Activated CD4-positive, alpha-beta T cell treated with anti-CD3 and anti-CD28 coated beads for 36 hours (primary cell): Measurements from ENCODE around the gene RXRG. TPM values are rescaled to one million over a fixed set of nuclear protein-coding genes. Genes with fewer than 3 reads are reported as not detected.

Experiments used
- ATAC-seq: fragments of 200-7000 bp; cut with Tn5 transposase; one replicate; pipeline ENCODE4 v1.10.0; 2021; ENCODE audit warnings: mild to moderate bottlenecking, moderate library complexity
- CTCF ChIA-PET: fragments of 350-600 bp; sonication (Branson Sonifier 250); formaldehyde crosslinking; loops from one replicate; lab custom pipeline; 2021; ENCODE audit warnings: antibody characterized with exemption; lab: Charles Lee
- POLR2A ChIA-PET: fragments of 350-600 bp; sonication (Branson Sonifier 250); formaldehyde crosslinking; loops from one replicate; lab custom pipeline; 2021; ENCODE audit warnings: antibody characterized with exemption, inconsistent platforms; lab: Charles Lee
- DNase-seq: peaks from one replicate; pipeline ENCODE4 v3.0.0-alpha.2; 2020
- H3K27ac Mint-ChIP-seq: one replicate; pipeline ENCODE4 v1.8.0; 2021; ENCODE audit warnings: mixed read lengths
- H3K27me3 Mint-ChIP-seq: one replicate; pipeline ENCODE4 v1.8.0; 2021; ENCODE audit warnings: mixed read lengths
- H3K36me3 Mint-ChIP-seq: one replicate; pipeline ENCODE4 v1.8.0; 2021; ENCODE audit warnings: low read depth, mixed read lengths
- H3K4me1 Mint-ChIP-seq: one replicate; pipeline ENCODE4 v1.8.0; 2021; ENCODE audit warnings: mixed read lengths
- H3K4me3 Mint-ChIP-seq: one replicate; pipeline ENCODE4 v1.8.0; 2021; ENCODE audit warnings: mild to moderate bottlenecking, moderate library complexity, mixed read lengths
- H3K9me3 Mint-ChIP-seq: one replicate; pipeline ENCODE4 v1.8.0; 2021; ENCODE audit warnings: low read depth, mixed read lengths
- intact Hi-C, 2 experiments: fragments of 100-400 bp; cut with DNase I in 1 of 2; cut with micrococcal nuclease in 1 of 2; formaldehyde crosslinking; loops; one replicate each; pipeline versions ENCODE4 v1.14.2 to v1.15.1; 2022 to 2024; cut with DNase I, micrococcal nuclease
- total RNA-seq, 2 experiments: library from RNA; stranded (reverse); gene quantifications; one replicate each; pipeline ENCODE4 v1.2.3, GENCODE V29; 2021

Gene RXRG
- total RNA-seq, 2 experiments from 2014 or later = 0.16 TPM; not detected in 1

DNA sequence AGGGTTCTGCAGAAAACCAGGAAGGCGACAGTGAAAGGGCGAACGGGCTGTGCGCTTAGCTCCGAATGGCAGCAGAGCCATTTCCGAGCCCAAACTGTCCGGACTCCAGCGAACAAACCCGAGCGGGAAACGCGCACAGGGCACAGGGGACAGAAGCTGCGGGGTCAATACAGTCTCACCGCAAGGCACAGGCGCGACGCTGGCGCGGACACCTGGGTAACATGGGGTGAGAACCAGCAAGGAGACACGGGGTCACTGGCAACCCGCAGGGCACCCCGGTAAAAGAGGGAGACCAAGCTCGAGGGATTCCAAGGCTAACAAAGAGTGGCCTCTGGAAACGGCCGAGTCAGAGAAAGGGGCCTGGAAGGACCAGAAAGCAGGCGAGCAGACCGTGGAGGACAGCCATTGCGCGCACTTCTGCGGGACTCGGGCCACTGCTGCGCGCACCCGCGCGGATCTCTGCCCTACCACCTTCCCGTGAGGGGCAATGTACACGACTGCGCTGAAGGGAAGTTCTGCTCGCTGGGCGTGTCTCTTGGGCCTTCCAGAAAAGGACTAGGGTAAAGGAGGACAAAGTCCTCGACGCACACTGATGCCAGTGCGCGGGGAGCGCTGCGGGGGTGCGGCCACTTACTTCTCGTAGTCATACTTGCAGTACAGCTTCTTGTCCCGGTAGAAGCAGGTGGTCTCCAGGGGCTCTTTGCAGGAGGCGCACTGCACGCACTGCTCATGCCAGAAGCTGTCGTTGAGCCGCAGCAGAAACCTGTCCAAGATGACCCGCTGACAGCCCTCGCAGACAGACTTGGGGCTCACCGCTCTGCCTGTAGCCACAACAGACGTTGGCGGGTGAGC lies 92.3 kb downstream of the RXRG start:
- DNase-seq = no peak

DNA sequence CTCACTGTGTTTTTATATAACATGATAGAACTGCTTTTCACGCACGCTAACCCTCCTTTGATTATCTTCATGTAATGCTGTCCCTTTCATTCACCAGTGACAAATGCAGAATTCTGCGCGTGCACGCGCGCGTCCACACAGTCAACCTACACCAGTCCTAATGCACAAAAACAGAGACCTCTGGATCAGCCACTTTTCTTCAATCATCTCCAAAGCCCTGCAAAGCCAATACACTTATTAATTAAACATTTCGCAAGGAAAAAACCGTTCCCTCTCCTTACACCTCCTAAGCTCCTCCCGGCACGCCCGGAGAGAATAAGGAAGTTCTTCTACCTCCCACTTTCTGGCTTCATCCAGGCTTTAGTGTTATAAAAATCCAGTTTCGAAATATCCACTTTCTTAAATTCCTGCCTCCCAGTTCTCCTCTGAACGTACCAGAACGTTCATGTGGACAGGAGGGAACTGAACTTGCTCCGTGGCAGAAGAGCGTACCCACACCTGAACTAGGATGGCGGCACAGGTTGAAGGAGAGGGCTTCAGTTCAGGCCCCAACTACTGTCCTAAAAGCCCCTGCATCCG lies 93.0 kb downstream of the RXRG start:
- intact Hi-C loops = loop anchor here (5.0 to 10.0 kb wide), 2 partner anchors 115 to 117 kb away; no protein-coding TSS in a partner anchor
- CTCF ChIA-PET = interaction anchor here (0.6 to 3.0 kb wide), 2 partner anchors 15 to 806 kb away, joined by 3 to 18 read pairs; no protein-coding TSS in a partner anchor
- H3K27ac Mint-ChIP-seq = no peak overlapping the region

More for the DNA sequence above, 92.3 kb downstream of the RXRG start:
- POLR2A ChIA-PET = no interaction called here
- peaks cover 69% of the 10 kb centered on the region for H3K27me3 Mint-ChIP-seq
- H3K9me3 Mint-ChIP-seq = no peaks in the 10 kb centered on the region
- intact Hi-C loops = loop anchor here (5.0 to 10.0 kb wide), 2 partner anchors 115 to 118 kb away; no protein-coding TSS in a partner anchor
- peaks cover 12% of the 10 kb centered on the region for H3K4me1 Mint-ChIP-seq
- no peak for ATAC-seq
- no peak overlapping the region for H3K4me3 Mint-ChIP-seq
- no peak overlapping the region for H3K27ac Mint-ChIP-seq
- H3K36me3 Mint-ChIP-seq = no peaks in the 10 kb centered on the region
- CTCF ChIA-PET = interaction anchor here (0.6 to 7.4 kb wide), 2 partner anchors 15 to 805 kb away, joined by 3 to 56 read pairs; no protein-coding TSS in a partner anchor

More for the DNA sequence above, 93.0 kb downstream of the RXRG start:
- POLR2A ChIA-PET = no interaction called here
- ATAC-seq (no peak), DNase-seq (no peak)
- Mint-ChIP-seq H3K4me1 (peaks cover 12% of the 10 kb centered on the region), H3K27me3 (peaks cover 69% of the 10 kb centered on the region), H3K36me3 (no peaks in the 10 kb centered on the region), H3K9me3 (no peaks in the 10 kb centered on the region), H3K4me3 (no peak overlapping the region)

Other genes with a start within 250 kb of the RXRG start
- gene LMX1A, start 88.4 kb downstream of the RXRG start, total RNA-seq = not detected
- not detected for gene LRRC52, start 98.9 kb upstream of the RXRG start, total RNA-seq
- gene MGST3, start 186.1 kb upstream of the RXRG start, total RNA-seq = 10 to 100 TPM; 49.1 to 52.1 TPM